WTC11 (cell line): ENCODE data around the gene VWA5B1. TPM values are rescaled to one million over a fixed set of nuclear protein-coding genes. Genes with fewer than 3 reads are reported as not detected.

Experiments used
- ATAC-seq: fragments of 200-7000 bp; cut with Tn5 transposase; 2 replicates; pipeline ENCODE4 v1.10.0; 2021; ENCODE audit warnings: mild to moderate bottlenecking, moderate library complexity
- CTCF ChIA-PET: fragments of 300-600 bp; sonication (Branson Sonifier 250); formaldehyde crosslinking; loops from one replicate; lab custom pipeline; 2021; ENCODE audit warnings: antibody characterized with exemption; lab: Charles Lee
- POLR2A ChIA-PET: fragments of 350-600 bp; sonication (Branson Sonifier 250); formaldehyde crosslinking; loops from one replicate; lab custom pipeline; 2021; ENCODE audit warnings: antibody characterized with exemption; lab: Charles Lee
- DNase-seq: peaks from one replicate; pipeline ENCODE4 v3.0.0; 2021; ENCODE audit warnings: low spot score
- H3K27ac Mint-ChIP-seq: 2 replicates; pipeline ENCODE4 v1.8.0; 2021; ENCODE audit warnings: mixed read lengths
- H3K27me3 Mint-ChIP-seq: 2 replicates; pipeline ENCODE4 v1.8.0; 2021; ENCODE audit warnings: low read depth, mild to moderate bottlenecking, moderate library complexity, mixed read lengths
- H3K36me3 Mint-ChIP-seq: 2 replicates; pipeline ENCODE4 v1.8.0; 2021; ENCODE audit warnings: mixed read lengths
- H3K4me1 Mint-ChIP-seq: 2 replicates; pipeline ENCODE4 v1.8.0; 2022; ENCODE audit warnings: mixed read lengths
- H3K4me3 Mint-ChIP-seq: 2 replicates; pipeline ENCODE4 v1.8.0; 2021; ENCODE audit warnings: mild to moderate bottlenecking, moderate library complexity, mixed read lengths
- H3K9me3 Mint-ChIP-seq: 2 replicates; pipeline ENCODE4 v1.8.0; 2021; ENCODE audit warnings: mixed read lengths
- CREM ChIP-seq: sonication (generic); formaldehyde crosslinking; IDR thresholded peaks from 2 replicates; pipeline ENCODE4 v1.8.1; 2022; ENCODE audit warnings: mild to moderate bottlenecking, missing genetic modification reagents, moderate library complexity
- EMX1 ChIP-seq: fragments of 250-450 bp; sonication (Bioruptor Pico); IDR thresholded peaks from 2 replicates; pipeline ENCODE4 v1.8.0; 2021; ENCODE audit warnings: mild to moderate bottlenecking
- FOXK1 ChIP-seq: sonication (generic); formaldehyde crosslinking; IDR thresholded peaks from 2 replicates; pipeline ENCODE4 v1.8.0; 2022; ENCODE audit warnings: mild to moderate bottlenecking, moderate library complexity, missing genetic modification reagents
- IRF2 ChIP-seq: sonication (generic); formaldehyde crosslinking; IDR thresholded peaks from 2 replicates; pipeline ENCODE4 v1.8.0; 2022; ENCODE audit warnings: low read depth, missing genetic modification reagents, borderline replicate concordance
- NFYB ChIP-seq: sonication (generic); formaldehyde crosslinking; conservative IDR thresholded peaks from 2 replicates; pipeline ENCODE4 v1.8.0; 2022; ENCODE audit warnings: low read depth, missing genetic modification reagents
- SP1 ChIP-seq: sonication (generic); formaldehyde crosslinking; conservative IDR thresholded peaks from 2 replicates; pipeline ENCODE4 v1.8.1; 2022; ENCODE audit warnings: missing genetic modification reagents
- ZNF263 ChIP-seq: sonication (generic); formaldehyde crosslinking; IDR thresholded peaks from 2 replicates; pipeline ENCODE4 v1.8.1; 2022; ENCODE audit warnings: low read depth, mild to moderate bottlenecking, moderate library complexity, missing genetic modification reagents
- ZNF416 ChIP-seq: fragments of 250-450 bp; sonication (Bioruptor Pico); IDR thresholded peaks from 2 replicates; pipeline ENCODE4 v1.9.0; 2021; ENCODE audit warnings: mild to moderate bottlenecking, inconsistent platforms
- ZNF423 ChIP-seq: fragments of 250-450 bp; sonication (Bioruptor Pico); IDR thresholded peaks from 2 replicates; pipeline ENCODE4 v2.1.2; 2022; ENCODE audit warnings: mild to moderate bottlenecking, moderate library complexity
- total RNA-seq: library from RNA; stranded (reverse); gene quantifications from 3 replicates; pipeline ENCODE4 v1.2.3, GENCODE V29; 2021
- TF ChIP-seq, protein P1 (sequence below): fragments of 250-450 bp; sonication (Bioruptor Pico); conservative IDR thresholded peaks from 2 replicates; pipeline ENCODE4 v1.9.0; 2021; ENCODE audit warnings: mild to moderate bottlenecking
- TF ChIP-seq, protein P2 (sequence below): sonication (generic); formaldehyde crosslinking; IDR thresholded peaks from 2 replicates; pipeline ENCODE4 v1.8.1; 2023; ENCODE audit warnings: mild to moderate bottlenecking, moderate library complexity, missing genetic modification reagents
- TF ChIP-seq, protein P3 (sequence below): sonication (generic); formaldehyde crosslinking; IDR thresholded peaks from 2 replicates; pipeline ENCODE4 v1.8.1; 2022; ENCODE audit warnings: missing genetic modification reagents, borderline replicate concordance
- TF ChIP-seq, protein P4 (sequence below): sonication (generic); formaldehyde crosslinking; IDR thresholded peaks from 2 replicates; pipeline ENCODE4 v1.8.0; 2022; ENCODE audit warnings: missing genetic modification reagents
- TF ChIP-seq, protein P5 (sequence below): sonication (generic); formaldehyde crosslinking; IDR thresholded peaks from 2 replicates; pipeline ENCODE4 v1.8.1; 2022; ENCODE audit warnings: mild to moderate bottlenecking, missing genetic modification reagents, moderate library complexity, borderline replicate concordance
- TF ChIP-seq, protein P6 (sequence below): sonication (generic); formaldehyde crosslinking; IDR thresholded peaks from 2 replicates; pipeline ENCODE4 v1.8.0; 2023; ENCODE audit warnings: missing genetic modification reagents
- TF ChIP-seq, protein P7 (sequence below): sonication (generic); formaldehyde crosslinking; IDR thresholded peaks from 2 replicates; pipeline ENCODE4 v1.8.1; 2023; ENCODE audit warnings: mild to moderate bottlenecking, missing genetic modification reagents

The VWA5B1 gene
- total RNA-seq, 1 experiment from 2014 or later, result 1.5 TPM

DNA sequence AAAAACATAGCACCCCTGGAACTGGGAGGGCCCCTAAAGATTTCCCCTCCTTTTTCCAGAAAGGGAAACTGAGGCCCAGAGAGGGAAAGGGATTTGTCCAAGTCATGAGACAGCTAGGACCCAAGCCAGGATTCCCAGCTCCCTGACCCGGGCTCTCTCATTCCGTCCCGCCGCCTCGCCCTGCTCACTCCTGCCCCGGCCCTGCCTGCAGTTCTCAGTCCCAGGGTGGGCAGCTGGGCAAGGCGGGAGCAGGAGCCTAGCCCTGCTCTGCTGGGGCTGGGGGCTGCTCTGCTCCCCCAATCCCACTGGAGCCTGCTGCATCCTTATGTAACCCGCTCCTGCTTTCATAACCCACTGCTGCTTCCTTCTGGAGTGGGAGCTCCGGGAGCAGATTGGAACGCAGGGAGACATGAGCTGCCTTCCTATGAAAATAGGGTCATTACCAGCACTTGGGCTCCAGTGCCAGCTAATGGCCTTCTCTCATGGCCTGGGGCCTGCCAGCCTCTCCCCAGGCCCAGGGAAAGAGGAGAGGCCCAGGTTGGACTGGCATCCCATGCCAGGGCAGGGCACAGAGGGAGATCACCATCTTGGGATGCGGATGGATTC is 110.8 kb downstream of the VWA5B1 start:
- DNase-seq, result no peak
- Mint-ChIP-seq H3K4me3 (no peak overlapping the region), H3K36me3 (no peaks in the 10 kb centered on the region), H3K9me3 (no peaks in the 10 kb centered on the region), H3K27me3 (peaks cover 99% of the 10 kb centered on the region), H3K4me1 (peaks cover 22% of the 10 kb centered on the region), H3K27ac (no peak overlapping the region)
- TF ChIP-seq EMX1, result no peak
- ATAC-seq, result no peak
- POLR2A ChIA-PET, result no interaction called here
- CTCF ChIA-PET, result interaction anchor here (0.7 to 1.7 kb wide), 5 partner anchors 25 to 93 kb away, joined by 3 to 6 read pairs (median 4); no protein-coding TSS in a partner anchor

DNA sequence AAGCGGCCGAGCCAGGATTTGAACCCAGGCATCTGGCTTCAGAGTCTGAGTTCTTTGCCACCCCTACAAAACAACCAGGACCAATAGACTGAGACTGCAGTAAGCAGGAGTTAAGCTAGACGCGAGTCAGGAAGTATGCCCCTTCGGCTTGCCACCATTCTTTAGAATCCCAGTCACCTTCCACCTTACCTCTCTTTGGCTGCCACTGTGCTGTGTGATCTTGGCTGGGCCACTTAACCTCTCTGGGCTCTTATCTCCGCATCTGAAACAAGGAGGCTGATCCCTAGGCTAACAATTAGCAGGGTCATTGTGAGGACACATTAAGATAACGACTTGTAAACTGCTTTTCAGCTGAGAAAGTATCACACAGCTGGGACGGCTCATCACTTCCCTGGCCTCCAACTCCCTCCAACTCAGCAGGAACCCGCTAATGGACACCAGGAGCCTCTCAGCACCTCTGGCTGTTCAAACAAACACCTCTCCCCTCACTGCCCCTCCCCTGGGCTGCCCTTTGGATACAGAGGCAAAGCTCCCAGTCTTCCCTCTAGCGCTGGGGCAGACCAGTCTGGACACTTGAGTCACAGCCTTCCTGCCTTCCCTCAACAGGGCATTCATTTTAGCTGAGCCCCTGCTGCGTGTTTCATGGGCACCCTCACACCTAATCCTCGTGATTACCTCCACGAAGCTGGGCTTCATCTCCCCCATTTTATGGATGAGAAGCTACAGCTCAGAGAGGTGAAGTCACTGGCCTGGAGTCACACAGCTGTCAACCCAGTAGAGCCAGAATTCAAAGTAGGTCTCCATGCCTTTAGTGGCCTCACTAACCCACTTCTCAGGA is 112.1 kb downstream of the VWA5B1 start:
- no peak overlapping the region for H3K4me3 Mint-ChIP-seq
- no peak overlapping the region for H3K27ac Mint-ChIP-seq
- H3K4me1 Mint-ChIP-seq, result peaks cover 23% of the 10 kb centered on the region
- TF ChIP-seq FOXK1 (CRISPR knock-in tag) (no peak), SP1 (no peak), IRF2 (CRISPR knock-in tag) (no peak), NFYB (CRISPR knock-in tag) (no peak), ZNF423 (CRISPR knock-in tag) (no peak), ZNF263 (CRISPR knock-in tag) (no peak), CREM (CRISPR knock-in tag) (no peak), ZNF416 (CRISPR knock-in tag) (no peak)
- TF ChIP-seq, protein P1, sequence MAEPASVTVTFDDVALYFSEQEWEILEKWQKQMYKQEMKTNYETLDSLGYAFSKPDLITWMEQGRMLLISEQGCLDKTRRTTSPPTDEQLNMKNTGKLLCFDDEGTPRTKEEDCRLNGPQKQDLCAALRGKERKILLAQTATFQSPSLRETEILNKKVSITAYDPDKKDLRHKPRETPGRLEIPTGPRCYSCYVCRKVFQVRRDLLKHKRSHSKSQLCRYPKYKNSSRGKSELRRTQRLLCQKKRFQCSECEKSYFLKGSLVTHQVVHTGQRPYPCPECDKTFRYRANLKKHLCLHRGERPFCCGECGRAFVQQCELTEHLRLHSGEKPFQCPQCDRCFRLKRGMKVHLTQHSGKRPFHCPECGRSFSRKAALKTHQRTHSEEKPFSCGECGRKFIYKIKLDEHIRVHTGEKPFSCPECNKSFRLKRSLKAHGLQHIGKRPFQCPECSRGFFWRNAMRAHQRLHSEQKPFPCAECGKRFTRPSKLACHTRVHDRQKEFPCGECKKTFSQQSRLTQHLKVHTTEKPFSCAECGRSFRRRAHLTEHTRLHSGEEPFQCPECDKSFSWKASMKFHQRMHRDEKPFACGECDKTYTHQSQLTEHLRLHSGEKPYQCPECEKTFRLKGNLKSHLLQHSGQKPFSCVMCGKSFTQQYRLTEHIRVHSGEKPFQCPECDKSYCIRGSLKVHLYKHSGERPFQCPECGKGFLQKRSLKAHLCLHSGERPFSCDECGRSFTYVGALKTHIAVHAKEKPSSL (CRISPR knock-in tag), result no peak
- TF ChIP-seq, protein P2, sequence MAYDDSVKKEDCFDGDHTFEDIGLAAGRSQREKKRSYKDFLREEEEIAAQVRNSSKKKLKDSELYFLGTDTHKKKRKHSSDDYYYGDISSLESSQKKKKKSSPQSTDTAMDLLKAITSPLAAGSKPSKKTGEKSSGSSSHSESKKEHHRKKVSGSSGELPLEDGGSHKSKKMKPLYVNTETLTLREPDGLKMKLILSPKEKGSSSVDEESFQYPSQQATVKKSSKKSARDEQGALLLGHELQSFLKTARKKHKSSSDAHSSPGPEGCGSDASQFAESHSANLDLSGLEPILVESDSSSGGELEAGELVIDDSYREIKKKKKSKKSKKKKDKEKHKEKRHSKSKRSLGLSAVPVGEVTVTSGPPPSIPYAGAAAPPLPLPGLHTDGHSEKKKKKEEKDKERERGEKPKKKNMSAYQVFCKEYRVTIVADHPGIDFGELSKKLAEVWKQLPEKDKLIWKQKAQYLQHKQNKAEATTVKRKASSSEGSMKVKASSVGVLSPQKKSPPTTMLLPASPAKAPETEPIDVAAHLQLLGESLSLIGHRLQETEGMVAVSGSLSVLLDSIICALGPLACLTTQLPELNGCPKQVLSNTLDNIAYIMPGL (CRISPR knock-in tag), result no peak
- TF ChIP-seq, protein P3, sequence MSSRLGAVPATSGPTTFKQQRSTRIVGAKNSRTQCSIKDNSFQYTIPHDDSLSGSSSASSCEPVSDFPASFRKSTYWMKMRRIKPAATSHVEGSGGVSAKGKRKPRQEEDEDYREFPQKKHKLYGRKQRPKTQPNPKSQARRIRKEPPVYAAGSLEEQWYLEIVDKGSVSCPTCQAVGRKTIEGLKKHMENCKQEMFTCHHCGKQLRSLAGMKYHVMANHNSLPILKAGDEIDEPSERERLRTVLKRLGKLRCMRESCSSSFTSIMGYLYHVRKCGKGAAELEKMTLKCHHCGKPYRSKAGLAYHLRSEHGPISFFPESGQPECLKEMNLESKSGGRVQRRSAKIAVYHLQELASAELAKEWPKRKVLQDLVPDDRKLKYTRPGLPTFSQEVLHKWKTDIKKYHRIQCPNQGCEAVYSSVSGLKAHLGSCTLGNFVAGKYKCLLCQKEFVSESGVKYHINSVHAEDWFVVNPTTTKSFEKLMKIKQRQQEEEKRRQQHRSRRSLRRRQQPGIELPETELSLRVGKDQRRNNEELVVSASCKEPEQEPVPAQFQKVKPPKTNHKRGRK, result no peak
- TF ChIP-seq, protein P4, sequence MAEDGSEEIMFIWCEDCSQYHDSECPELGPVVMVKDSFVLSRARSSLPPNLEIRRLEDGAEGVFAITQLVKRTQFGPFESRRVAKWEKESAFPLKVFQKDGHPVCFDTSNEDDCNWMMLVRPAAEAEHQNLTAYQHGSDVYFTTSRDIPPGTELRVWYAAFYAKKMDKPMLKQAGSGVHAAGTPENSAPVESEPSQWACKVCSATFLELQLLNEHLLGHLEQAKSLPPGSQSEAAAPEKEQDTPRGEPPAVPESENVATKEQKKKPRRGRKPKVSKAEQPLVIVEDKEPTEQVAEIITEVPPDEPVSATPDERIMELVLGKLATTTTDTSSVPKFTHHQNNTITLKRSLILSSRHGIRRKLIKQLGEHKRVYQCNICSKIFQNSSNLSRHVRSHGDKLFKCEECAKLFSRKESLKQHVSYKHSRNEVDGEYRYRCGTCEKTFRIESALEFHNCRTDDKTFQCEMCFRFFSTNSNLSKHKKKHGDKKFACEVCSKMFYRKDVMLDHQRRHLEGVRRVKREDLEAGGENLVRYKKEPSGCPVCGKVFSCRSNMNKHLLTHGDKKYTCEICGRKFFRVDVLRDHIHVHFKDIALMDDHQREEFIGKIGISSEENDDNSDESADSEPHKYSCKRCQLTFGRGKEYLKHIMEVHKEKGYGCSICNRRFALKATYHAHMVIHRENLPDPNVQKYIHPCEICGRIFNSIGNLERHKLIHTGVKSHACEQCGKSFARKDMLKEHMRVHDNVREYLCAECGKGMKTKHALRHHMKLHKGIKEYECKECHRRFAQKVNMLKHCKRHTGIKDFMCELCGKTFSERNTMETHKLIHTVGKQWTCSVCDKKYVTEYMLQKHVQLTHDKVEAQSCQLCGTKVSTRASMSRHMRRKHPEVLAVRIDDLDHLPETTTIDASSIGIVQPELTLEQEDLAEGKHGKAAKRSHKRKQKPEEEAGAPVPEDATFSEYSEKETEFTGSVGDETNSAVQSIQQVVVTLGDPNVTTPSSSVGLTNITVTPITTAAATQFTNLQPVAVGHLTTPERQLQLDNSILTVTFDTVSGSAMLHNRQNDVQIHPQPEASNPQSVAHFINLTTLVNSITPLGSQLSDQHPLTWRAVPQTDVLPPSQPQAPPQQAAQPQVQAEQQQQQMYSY (CRISPR knock-in tag), result no peak
- TF ChIP-seq, protein P5, sequence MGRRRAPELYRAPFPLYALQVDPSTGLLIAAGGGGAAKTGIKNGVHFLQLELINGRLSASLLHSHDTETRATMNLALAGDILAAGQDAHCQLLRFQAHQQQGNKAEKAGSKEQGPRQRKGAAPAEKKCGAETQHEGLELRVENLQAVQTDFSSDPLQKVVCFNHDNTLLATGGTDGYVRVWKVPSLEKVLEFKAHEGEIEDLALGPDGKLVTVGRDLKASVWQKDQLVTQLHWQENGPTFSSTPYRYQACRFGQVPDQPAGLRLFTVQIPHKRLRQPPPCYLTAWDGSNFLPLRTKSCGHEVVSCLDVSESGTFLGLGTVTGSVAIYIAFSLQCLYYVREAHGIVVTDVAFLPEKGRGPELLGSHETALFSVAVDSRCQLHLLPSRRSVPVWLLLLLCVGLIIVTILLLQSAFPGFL (CRISPR knock-in tag), result no peak
- TF ChIP-seq, protein P6, sequence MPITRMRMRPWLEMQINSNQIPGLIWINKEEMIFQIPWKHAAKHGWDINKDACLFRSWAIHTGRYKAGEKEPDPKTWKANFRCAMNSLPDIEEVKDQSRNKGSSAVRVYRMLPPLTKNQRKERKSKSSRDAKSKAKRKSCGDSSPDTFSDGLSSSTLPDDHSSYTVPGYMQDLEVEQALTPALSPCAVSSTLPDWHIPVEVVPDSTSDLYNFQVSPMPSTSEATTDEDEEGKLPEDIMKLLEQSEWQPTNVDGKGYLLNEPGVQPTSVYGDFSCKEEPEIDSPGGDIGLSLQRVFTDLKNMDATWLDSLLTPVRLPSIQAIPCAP (CRISPR knock-in tag), result no peak
- TF ChIP-seq, protein P7, sequence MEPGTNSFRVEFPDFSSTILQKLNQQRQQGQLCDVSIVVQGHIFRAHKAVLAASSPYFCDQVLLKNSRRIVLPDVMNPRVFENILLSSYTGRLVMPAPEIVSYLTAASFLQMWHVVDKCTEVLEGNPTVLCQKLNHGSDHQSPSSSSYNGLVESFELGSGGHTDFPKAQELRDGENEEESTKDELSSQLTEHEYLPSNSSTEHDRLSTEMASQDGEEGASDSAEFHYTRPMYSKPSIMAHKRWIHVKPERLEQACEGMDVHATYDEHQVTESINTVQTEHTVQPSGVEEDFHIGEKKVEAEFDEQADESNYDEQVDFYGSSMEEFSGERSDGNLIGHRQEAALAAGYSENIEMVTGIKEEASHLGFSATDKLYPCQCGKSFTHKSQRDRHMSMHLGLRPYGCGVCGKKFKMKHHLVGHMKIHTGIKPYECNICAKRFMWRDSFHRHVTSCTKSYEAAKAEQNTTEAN (CRISPR knock-in tag), result no peak
- H3K9me3 Mint-ChIP-seq, result no peaks in the 10 kb centered on the region
- ATAC-seq (no peak), DNase-seq (no peak)
- CTCF ChIA-PET, result interaction anchor here (0.5 to 2.1 kb wide), 7 partner anchors 26 to 564 kb away, joined by 3 to 6 read pairs (median 4); no protein-coding TSS in a partner anchor
- no peaks in the 10 kb centered on the region for H3K36me3 Mint-ChIP-seq
- POLR2A ChIA-PET, result no interaction called here
- H3K27me3 Mint-ChIP-seq, result peaks cover 100% of the 10 kb centered on the region
